ENCODE measurements around the gene SLC35B4.

DNA sequence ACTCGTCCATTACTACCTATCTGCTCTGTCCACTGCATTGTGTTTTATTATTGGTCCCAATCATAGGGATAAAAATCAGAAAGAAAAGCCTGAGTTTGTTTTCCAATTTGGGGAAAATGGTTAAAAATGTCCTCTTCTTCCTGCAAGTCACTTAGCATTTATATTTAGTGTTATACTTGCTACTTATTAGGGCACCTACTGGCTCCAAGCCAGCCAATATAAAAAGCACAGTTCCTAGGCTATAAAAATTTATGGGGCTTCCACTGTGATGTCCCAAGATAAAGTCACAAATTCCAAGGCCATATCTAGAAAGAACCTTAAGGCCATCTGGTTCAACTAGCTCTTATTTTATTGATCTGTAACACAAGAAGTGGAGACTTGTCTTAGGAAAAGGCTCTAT lies 3.2 kb downstream of the SLC35B4 start:
- TF ChIP-seq, protein P1, sequence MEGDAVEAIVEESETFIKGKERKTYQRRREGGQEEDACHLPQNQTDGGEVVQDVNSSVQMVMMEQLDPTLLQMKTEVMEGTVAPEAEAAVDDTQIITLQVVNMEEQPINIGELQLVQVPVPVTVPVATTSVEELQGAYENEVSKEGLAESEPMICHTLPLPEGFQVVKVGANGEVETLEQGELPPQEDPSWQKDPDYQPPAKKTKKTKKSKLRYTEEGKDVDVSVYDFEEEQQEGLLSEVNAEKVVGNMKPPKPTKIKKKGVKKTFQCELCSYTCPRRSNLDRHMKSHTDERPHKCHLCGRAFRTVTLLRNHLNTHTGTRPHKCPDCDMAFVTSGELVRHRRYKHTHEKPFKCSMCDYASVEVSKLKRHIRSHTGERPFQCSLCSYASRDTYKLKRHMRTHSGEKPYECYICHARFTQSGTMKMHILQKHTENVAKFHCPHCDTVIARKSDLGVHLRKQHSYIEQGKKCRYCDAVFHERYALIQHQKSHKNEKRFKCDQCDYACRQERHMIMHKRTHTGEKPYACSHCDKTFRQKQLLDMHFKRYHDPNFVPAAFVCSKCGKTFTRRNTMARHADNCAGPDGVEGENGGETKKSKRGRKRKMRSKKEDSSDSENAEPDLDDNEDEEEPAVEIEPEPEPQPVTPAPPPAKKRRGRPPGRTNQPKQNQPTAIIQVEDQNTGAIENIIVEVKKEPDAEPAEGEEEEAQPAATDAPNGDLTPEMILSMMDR (IDR thresholded peaks at IDR 0.05; ENCODE audit: insufficient read depth, low read depth, low read length) = no peak
- TF ChIP-seq EZH2 (IDR thresholded peaks at IDR 0.05; ENCODE audit: insufficient read depth, low read length) = no peak

All from astrocyte (in vitro differentiated cells and primary cell).